ENCODE measurements around the gene ZSCAN26. TPM values are rescaled to one million over a fixed set of nuclear protein-coding genes. Genes with fewer than 3 reads are reported as not detected.

Gene ZSCAN26
- total RNA-seq, 1 experiment from 2014 or later: 9.0 TPM

DNA sequence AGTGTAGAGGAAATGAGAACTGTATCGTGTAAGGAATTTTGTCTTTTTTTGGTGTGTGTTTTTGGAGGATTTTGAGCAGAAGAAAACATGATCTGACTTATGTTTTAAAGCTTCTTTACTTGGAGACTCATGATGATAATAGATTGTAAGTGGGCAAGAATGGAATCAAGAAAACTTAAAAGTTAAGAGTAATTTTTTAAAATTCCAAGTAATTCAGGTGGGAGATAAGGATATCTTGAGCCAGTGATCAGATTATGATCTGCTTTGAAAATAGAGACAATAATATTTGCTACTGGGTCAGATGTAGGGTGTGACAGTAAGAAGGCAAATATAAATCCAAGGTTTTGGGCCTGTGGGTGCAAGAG is 734 bp downstream of the ZSCAN26 start:
- Histone ChIP-seq H3T11ph (ENCODE audit: low read length) (no peak overlapping the region), H3K79me2 (ENCODE audit: insufficient read depth, low read length) (no peaks in the 10 kb centered on the region; the same call in 1 of the 2 replicates), H3K4ac (ENCODE audit: low read depth, low read length) (no peak overlapping the region), H4K91ac (ENCODE audit: insufficient read length, low read depth, low read length) (no peak overlapping the region), H2BK120ac (ENCODE audit: low read depth, low read length, poor library complexity, severe bottlenecking) (no peak overlapping the region), H2AFZ (ENCODE audit: low read length) (no peak overlapping the region), H3K4me1 (ENCODE audit: insufficient read depth, low read length) (no peaks in the 10 kb centered on the region), H3K27me3 (ENCODE audit: insufficient read depth, low read length) (no peaks in the 10 kb centered on the region), H3K56ac (ENCODE audit: insufficient read length, low read depth, low read length) (no peak overlapping the region), H3K9me3 (ENCODE audit: control insufficient read depth, low read depth, low read length) (no peaks in the 10 kb centered on the region), H4K20me1 (ENCODE audit: control insufficient read depth, insufficient read depth, insufficient read length) (no peaks in the 10 kb centered on the region), H3K18ac (ENCODE audit: insufficient read length, low read depth, low read length) (no peak overlapping the region), H3K4me2 (ENCODE audit: insufficient read depth, insufficient read length, low read length) (peak overlapping the region; percentile 66), H3K79me1 (ENCODE audit: insufficient read depth, low read depth, low read length, poor library complexity, severe bottlenecking) (no peaks in the 10 kb centered on the region), H3K9ac (ENCODE audit: extremely low read depth, insufficient read length, low read length) (peak overlapping the region; percentile 54), H3K23me2 (ENCODE audit: insufficient read length, low read depth, low read length, poor library complexity, severe bottlenecking) (peaks cover 4% of the 10 kb centered on the region), H3K23ac (ENCODE audit: insufficient read length, low read depth, low read length) (no peak overlapping the region), H4K5ac (ENCODE audit: insufficient read length, low read depth, low read length) (no peak overlapping the region), H2BK15ac (ENCODE audit: low read depth, low read length) (no peak overlapping the region), H2BK12ac (ENCODE audit: insufficient read length, low read depth, low read length) (no peak overlapping the region), H2BK5ac (ENCODE audit: insufficient read length, low read length) (no peak overlapping the region), H4K8ac (replicated peaks; ENCODE audit: insufficient read length, low read depth, low read length) (no peak overlapping the region), H3K27ac (ENCODE audit: insufficient read length, low read depth, low read length) (no peak overlapping the region), H2BK20ac (ENCODE audit: low read depth, low read length, poor library complexity, severe bottlenecking) (no peak overlapping the region), H2AK5ac (ENCODE audit: insufficient read length, low read length) (no peak overlapping the region), H3K14ac (ENCODE audit: insufficient read depth, low read length) (no peak overlapping the region)
- Mint-ChIP-seq H3K27me3 (ENCODE audit: low read depth) (peaks cover 4% of the 10 kb centered on the region), H3K36me3 (ENCODE audit: insufficient read depth in 1 of 3, low read depth in 3 of 3) (peaks cover 0 to 8% (median 8%) of the 10 kb centered on the region in 3 experiments; a peak in 4 of 7 replicates), H3K9me3 (no peaks in the 10 kb centered on the region), H3K27ac (no peak overlapping the region), H3K4me1 (peaks cover 0 to 3% of the 10 kb centered on the region in 2 experiments; a peak in 2 of 4 replicates), H3K4me3 (no peak overlapping the region)
- DNase-seq: no peak
- TF ChIP-seq CTCF (conservative IDR thresholded peaks at IDR 0.05): no peak
- WGBS (ENCODE audit: extremely low coverage, insufficient read length, low lambda C conversion rate): 100% methylated on average over 1 of the region's 1 CpG
